GOT3 (cell line): ENCODE data around the gene TACC3.

Experiments used
- DNase-seq: peaks from one replicate; lab custom pipeline; 2025; ENCODE audit warnings: mixed read lengths; lab: John Stamatoyannopoulos, UW

TACC3 gene

GRCh38 chr4:1793940-1794808, 72.9 kb downstream of the TACC3 start:
- no peak for DNase-seq
